ENCODE results near the gene CEP192.
A peak's percentile ranks its signal among the peaks of the same experiment; 100 is the strongest.
"Not testable (repeated sequence)": the region's sequence is repeated elsewhere in the genome, so short reads cannot be mapped to it uniquely, and the experiment has no call there.

Gene CEP192

DNA sequence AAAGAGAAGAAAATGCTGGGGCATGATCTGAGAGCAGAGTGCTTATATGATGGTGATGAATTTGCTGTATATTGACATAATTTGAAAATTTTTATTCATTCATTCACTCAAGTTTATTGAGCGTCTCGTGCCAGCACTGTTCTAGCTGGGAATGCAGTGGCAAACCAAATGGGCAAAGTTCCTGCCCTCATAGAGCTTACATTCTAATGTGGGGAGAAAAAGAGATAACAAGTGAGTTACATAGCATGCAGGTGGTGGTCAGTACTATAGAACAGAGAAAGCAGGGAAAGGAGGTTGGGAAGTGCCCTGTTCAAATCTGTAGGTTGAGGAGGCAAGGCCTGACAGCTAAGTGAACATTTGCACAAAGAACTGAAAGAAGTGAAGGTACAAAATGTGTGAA lies 4.3 kb downstream of the CEP192 start:
- no peak for DNase-seq

DNA sequence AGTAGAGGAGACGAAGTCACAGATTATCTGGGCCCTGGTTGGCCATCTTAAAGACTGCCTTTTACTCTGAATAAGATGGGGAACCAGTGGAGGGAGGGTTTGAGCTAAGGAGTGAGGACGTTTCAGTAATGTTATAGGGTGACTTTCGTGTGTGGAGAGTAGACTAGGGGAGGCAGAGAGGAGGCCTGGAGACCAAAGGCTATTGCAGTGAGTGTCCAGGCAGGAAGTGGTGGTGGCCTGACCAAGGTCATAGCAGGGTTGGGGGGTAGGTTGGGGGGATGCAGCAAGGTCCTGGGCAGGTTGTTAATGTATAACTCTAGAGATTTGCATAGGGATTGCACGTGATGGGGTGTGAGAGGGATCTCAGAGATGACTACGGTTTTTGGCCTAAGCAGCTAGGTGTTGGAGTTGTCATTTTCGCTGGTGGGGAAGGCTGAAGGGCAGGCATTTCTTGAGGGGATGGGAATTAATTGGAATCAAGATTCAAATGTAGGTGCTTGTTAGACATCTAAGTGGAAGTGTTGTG lies 4.9 kb downstream of the CEP192 start:
- no peak for DNase-seq

DNA sequence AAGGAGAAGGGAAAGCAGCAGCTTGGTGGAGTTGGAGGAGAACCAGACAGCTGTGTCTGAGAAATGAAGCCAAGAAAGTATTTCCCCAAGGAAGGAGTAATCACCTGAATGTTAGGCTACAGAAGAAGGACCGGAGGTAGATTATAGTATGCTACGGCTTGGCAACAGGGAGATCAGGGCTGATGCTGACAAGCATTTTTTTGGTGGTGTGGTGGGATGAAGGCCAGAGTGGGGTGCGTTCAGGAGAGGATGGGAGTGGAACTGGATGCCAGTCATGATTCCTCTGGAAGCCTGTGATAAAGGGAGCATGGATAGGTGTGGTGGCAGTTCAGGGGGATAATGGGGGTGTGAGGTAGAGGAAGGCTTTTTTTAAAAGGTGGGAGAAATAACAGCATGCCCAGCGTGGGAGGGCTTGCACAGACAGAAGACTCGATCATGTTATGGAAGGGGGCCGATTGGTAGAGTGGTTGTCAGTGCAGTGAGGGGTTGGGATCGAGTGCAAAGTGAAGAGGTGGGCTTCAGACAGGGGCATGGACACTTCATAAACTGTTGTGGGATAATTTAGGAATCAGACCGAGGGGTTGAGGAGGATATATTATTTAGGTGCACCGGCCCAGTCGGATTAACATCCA lies 5.6 kb downstream of the CEP192 start:
- DNase-seq, result no peak

DNA sequence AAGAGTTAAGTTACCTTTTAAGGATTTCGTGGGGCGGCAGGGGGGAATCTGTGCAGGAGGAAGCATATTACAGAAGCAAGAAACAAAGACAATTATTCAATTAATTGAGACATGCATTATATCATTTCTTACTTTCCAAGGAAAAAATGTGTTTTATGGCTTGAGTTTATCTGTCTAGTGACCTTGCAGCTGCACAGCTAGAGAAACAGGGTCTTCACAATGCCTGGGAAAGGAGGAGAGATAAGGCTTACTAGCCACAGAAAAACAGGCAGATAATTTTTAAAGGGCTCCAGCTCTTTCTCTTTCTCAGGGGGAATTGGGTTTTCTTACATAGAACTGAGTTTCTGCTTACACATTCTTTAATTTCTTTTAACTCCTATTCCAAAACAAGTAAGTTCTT lies 6.2 kb downstream of the CEP192 start:
- not testable (repeated sequence) for DNase-seq

DNA sequence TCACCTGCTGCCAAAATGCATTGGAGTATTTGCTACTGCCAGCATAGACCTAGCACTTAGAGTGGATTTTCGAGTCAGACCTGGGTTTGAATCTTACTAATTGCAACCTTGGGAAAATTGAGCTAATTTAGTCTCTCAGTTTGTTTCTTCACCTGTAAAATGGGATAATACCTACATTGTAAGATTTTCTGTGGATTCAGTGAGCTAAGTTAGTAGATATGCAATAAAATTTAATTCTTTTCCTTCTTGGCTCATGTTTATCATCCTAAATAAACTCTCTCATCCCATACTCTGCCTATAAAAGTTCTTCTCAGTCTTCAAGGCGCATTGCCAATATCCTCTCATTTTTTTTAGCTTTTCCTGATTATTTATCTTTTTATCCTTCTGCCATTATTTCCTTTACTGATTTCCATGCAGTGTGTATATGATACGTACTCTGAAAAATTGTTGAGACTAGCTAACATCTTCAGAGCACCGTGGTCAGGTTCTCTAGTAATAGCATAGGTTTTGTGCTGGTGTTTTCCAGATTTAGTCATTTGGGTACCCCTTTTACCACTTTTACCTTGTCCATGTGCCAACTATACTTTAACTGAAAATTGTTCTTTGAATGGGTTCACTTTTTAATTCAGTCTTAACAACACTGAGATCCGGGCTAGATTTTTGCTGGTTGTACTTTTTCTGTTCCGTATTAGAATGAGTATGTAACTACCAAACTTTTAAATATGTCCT lies 7.3 kb downstream of the CEP192 start:
- DNase-seq, result no peak

DNA sequence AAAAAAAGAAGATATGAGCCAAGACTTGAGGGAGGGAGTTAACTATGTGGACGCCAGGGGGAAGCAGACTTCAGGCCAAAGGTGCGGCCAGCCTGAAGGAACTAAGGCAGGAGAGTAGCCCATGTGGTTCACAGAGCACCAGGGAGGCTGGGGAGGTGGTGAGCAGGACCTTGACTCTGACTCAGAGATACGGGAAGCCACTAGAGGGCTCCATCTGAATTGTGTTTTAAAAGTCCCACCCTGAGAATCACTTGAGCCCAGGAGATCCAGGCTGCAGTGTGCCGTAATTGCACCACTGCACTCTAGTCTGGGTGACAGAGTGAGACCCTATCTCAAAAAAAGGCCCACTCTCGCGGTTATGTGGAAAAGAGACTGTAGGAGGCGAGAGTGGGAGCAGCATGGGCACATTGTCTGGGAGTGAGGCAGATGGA lies 12.3 kb downstream of the CEP192 start:
- DNase-seq, result peak; percentile 35

DNA sequence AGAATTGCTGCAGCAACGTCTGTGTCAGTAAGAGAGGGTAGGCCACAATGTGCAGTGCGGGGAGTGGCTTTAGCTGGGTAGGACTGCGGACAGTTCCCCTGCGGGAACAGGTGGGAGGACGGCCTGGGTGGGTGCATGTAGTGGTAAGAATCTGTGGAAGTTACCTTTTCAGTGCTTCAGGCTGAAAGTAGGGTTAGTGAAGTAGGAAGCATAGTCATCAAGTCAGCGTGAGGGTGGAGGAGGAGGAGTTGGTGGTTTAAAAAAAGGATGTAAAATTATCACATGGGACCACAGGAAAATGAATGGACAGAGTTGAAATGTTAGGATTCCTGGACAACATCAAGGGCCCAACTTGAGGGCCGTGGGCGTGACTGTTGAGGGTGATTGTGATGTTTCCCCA lies 13.2 kb downstream of the CEP192 start:
- DNase-seq, result peak; percentile 19

DNA sequence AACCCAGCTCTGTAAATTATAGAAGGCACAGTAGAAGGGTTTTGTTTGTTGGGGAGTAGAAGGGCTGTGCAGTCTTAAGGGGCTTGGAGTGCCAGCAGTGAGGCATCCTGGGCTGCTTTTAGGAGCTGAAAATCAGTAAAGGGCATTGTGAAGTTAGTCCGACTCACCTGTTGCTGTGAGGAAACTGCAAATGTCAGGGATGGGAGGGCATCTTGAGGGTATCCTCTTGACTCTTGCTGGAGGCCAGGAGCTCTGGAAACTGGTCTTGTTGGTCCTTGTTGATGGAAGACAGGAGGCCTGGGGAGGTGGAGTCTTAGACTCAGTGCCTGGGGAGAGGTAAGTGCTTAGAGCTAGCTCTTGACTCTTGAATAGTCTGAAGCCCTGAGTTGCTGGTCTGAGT lies 14.1 kb downstream of the CEP192 start:
- DNase-seq, result no peak

DNA sequence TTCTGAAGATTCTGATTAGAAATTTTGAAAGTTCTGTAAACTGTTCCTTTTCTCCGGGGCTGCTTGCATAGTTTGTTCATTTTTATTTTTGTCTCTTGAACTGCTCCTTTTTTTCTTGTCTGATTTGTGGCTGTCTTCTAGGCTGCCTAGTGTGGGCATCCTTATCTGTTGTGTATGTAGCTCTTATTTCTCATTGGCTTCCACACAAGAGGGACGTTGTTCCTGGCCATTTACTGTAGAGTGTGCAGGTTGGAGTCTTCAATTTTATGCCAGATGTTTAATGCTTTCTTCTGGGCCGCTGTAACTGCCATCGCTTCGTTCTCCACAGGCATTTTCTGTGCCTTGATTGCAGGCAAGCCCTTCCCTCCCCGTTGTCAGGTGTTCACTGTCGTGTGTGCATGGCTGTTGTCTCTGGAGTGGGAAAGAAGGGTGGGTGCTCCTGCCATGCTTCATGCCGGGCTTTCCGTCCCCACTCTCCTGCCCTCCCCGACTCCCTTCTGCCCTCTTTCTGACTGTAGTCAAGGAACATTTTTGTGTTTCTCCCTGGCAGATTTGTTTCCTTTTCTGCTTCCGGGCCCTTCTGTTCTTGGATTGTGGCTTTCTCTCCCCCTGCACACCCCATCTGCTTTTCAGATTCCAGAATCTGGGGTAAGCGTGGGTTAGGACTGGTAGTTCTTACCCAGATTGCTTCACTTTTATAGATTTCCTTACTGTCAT lies 15.5 kb downstream of the CEP192 start:
- DNase-seq, result no peak

DNA sequence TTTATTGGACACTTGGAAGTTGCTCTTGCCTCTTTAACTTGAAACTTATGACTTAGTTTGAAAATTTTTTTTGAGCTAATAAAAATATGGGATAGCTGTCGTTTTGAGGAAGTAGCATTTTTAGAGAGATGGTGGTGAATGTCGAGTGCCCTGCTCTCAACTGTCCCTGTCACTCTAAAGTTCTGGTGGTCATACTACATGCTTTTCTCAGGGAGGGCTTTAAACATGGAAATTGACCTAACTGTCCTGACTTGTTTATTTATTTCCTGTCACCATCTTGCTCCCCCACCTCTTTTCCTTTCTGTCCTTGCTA lies 16.0 kb downstream of the CEP192 start:
- no peak for DNase-seq

DNA sequence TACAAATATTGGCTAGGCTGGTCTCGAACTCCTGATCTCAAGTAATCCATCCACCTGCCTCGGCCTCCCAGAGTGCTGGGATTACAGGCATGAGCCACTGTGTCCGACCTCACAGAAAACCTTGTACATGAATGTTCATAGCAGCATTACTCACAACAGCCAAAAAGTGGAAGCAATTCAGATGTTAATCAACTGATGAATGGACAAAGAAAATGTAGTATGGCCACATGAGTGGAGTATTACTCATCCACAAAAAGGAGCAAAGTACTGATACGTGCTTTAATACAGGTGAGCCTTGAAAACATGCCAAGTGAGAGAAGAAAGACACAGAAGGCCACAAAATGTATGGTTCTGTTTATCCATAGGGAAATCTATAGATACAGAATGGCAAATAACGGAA lies 20.6 kb downstream of the CEP192 start:
- DNase-seq, result no peak

DNA sequence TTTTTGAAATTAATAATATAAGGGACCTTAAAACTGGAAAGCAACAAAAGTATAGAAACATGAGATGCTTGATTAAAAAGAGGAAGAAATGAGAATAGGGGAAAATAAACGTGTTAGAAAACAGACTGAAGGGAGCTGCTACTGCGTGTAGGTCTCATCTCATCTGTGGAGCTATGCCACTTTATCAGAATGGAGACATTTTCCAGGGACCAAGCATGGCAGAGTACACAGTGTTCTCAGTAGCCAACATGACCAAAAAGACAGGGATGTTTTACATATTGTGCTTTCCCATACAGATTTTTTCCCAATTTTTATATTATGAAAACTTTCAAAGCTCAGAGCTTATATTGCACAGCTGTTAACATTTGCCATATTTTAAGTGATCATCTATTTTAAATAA lies 23.1 kb downstream of the CEP192 start:
- DNase-seq, result no peak

DNA sequence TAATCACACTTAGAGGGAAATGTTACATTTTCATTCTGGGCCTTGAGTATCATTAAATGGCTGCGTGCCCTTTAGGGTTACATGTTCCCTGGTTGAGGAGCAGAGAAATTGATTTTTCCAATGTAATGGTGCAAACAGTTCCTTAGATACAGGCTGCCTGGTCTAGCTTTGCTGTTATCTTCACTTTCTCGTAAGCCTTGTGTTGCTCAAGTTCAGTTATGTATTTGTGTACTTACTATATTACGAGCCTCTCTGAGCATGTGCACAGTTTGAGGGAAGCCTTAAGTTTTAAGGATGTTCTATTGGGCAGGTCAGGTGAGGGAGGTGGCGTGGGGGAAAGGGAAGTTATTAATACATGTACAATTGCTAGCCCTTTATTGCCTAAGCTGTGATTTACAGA lies 23.7 kb downstream of the CEP192 start:
- no peak for DNase-seq

DNA sequence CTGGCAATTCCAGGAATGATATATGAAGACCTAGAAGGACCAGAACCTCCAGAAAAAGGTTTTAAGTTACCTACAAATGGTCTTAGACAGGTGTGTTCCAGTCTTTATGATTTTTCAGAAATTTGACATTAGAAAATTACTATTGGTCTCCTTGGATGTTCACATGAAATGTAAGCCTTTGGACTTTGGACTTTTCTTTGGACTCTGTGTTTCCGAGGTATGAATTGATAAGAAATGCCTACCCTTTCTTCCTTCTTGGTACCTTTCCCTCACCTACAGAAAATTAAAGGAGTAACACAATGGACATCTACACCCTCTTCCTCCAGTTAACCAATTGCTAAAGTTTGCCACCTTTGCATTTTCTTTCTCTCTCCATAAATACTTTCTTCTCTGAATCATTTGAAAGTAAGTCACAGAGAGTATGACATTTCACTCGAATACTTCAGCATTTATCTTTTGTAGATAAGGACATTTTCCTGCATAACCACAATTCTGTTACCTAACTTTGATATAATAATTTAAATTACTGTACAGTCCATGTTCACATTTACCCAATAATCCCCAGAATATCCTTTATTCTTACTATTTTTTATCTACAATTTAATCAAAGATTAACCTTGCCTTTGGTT lies 26.2 kb downstream of the CEP192 start:
- DNase-seq, result no peak

DNA sequence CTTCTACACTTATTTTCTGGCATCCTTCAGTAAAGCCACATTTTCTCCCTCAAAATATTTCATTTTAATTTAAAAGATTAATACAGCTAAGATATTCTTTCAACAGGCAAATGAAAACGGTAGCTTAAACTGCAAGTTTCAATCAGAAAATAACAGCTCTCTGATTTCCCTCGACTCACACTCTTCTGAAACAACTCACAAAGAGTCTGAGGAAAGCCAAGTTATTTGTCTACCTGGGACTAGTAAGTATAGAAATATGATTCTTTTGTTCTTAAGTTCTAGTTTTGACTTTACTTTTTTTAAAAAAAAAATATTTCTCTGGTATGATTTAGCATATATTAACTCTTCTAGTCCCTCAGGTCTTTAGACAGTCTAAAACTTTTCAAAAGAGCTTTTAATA lies 27.2 kb downstream of the CEP192 start:
- DNase-seq, result no peak

DNA sequence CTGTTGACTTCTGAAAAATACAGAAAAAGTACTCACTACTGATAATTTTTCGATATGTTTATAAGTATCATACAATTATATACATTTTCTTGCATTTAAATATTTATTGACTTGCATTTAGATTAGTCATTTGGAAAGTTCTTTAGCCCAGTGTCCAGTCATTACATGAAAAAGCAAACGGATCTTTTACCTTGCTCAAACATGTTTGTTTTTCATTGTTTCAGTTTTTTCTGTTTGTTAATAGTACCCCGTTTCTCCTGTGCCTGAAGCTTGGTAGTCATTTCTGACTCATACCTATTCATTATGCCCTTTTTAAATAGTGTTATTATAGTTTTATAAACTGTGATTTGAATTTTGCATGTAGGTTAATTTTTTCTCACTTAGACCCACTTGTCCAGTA lies 28.1 kb downstream of the CEP192 start:
- no peak for DNase-seq

DNA sequence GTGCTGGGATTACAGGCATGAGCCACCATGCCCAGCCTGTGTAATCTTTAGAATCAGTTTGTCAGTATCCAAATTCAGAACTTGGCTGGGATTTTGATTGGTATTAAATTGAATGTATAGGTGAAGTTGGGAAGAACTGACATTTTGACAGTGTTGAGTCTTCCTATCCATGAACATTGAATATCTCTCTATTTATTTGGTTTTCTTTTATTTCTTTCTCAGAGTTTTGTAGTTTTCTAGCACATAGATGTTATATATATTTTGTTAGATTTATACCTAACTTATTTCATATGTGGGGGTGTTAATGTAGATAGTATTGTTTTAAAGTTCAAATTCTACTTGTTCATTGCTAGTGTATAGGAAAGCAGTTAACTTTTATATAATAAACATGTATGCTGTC lies 31.5 kb downstream of the CEP192 start:
- no peak for DNase-seq

DNA sequence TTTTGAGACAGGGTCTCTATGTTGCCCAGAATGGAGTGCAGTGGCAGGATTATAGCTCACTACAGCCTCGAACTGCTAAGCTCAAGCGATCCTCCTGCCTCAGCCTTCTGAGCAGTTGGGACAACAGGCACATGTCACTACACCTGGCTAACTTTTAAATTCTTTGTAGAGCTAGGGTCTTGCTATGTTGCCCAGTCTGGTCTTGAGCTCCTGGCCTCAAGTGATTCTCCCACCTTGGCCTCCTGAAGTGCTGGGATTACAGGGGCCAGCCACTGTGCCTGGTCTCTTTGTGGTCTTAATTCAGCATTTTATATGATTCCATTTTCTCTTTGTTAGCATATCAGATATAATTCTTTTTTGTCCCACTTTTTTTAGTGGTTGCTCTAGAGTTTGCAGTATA lies 34.1 kb downstream of the CEP192 start:
- DNase-seq, result no peak

DNA sequence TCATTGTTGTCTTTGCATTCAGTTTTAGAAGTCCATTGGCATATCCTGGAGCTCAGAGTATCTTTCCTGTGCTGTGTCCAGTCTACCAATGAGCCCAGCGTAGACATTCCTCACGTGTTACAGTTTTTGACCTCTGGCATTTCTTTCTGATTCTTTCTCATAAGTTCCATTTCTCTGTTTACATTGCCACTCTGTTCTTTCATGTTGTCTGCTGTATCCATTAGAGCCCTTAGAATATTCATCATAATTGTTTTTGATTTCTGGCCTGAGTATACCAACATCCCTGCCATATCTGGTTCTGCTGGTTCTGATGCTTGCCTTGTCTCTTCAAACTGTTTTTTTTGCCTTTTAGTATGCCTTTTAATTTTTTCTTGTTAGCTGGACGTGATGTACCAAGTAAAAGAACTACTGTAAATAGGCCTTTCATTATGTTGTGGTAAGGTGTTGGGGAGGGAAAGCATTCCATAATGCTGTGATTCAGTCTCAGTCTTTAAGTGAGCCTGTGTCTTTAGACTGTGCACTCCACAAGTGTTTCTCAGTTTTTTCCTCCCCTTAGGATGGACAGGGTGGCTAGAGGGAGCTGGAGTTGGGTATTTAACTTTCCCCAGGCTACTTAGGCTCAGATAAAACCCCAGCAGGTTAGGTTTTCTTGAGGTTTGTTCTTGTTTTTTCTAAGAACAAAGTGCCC lies 35.6 kb downstream of the CEP192 start:
- no peak for DNase-seq

DNA sequence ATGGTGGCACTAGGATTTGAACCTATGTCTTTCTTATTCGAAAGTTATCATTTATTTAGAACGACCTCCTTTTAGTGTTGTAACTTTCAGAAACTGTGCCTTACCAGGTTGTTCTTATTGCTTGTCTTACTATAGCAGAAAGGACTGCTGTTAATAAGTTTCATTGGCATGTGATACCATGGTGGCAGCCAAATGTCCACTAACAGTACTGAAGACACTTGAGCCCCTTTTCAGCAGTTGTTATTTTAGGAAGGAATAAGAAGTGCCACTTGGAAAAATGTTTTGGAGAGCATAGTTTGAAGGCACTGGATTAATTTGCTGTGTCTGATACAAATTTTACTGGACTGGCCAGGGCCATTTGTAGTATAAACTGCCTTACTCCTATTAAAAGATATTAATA lies 37.7 kb downstream of the CEP192 start:
- no peak for DNase-seq

DNA sequence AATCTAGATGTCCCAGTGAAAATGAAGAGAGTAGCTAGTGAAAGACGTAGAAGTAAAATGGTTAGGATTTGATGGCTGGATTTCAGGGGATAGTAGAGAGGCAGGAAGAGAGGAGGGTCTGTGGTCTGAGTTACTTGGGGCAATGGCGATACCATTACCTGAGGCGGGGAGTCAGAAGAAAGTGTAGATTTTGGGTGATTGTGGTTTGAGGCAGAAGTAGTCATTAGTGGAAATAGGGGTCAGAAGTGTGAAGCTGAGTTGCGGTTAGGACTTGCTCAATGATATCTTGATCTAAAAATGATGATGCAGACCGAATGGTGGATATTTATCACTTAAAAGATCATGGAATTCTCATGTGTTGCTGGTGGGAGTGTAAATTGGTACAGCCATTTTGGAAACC lies 41.0 kb downstream of the CEP192 start:
- no peak for DNase-seq

DNA sequence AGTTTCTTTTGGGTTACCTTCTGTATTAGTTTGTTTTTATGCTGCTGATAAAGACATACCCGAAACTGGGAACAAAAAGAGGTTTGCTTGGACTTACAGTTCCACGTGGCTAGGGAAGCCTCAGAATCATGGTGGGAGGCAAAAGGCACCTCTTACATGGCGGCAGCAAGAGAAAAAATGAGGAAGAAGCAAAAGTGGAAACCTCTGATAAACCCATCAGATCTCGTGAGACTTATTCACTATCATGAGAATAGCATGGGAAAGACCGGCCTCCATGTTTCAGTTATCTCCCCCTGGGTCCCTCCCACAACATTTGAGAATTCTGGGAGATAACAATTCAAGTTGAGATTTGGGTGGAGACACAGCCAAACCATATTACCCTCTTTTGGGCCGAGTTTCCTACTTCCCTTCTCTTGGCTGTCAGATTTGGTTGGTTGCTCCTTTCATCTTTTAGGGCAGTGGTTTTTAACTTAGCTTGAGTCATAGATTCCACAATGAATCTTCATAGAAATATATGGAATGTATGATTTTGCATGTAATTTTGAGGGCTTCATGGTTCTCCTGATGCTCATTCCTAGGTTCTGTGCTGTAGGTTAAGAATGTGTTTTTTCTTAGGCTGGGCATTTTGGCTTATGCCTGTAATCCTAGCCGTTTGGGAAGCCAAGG lies 44.2 kb downstream of the CEP192 start:
- DNase-seq, result no peak

Measured in inflammatory macrophage treated with lipopolysaccharide for 4 hours (primary cell).